ENCODE results near the gene CDK12.

DNA sequence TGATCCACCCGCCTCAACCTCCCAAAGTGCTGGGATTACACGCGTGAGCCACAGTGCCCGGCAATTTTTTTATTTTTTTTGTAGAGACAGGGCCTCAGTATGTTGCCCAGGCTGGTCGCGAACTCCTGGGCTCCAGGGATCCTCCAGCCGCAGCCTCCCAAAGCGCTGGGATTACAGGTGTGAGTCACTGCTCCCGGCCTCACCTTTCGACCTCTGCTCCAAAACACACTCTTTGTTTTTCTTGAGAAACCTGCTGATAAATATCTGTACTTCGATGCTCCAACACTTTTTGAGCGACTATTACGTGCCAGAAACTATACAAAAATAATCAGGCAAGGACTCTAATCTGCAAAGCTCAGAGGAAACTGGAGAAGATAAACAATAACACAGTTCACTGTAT is 11.2 kb upstream of the CDK12 start:
- TF ChIP-seq POLR2AphosphoS5 (IDR thresholded peaks at IDR 0.05; ENCODE audit: low read depth, low read length), result no peak
- TF ChIP-seq, protein P1, sequence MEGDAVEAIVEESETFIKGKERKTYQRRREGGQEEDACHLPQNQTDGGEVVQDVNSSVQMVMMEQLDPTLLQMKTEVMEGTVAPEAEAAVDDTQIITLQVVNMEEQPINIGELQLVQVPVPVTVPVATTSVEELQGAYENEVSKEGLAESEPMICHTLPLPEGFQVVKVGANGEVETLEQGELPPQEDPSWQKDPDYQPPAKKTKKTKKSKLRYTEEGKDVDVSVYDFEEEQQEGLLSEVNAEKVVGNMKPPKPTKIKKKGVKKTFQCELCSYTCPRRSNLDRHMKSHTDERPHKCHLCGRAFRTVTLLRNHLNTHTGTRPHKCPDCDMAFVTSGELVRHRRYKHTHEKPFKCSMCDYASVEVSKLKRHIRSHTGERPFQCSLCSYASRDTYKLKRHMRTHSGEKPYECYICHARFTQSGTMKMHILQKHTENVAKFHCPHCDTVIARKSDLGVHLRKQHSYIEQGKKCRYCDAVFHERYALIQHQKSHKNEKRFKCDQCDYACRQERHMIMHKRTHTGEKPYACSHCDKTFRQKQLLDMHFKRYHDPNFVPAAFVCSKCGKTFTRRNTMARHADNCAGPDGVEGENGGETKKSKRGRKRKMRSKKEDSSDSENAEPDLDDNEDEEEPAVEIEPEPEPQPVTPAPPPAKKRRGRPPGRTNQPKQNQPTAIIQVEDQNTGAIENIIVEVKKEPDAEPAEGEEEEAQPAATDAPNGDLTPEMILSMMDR (IDR thresholded peaks at IDR 0.05), result no peak
- TF ChIP-seq YY1 (IDR thresholded peaks at IDR 0.05; ENCODE audit: low read depth), result no peak
- TF ChIP-seq, protein P2, sequence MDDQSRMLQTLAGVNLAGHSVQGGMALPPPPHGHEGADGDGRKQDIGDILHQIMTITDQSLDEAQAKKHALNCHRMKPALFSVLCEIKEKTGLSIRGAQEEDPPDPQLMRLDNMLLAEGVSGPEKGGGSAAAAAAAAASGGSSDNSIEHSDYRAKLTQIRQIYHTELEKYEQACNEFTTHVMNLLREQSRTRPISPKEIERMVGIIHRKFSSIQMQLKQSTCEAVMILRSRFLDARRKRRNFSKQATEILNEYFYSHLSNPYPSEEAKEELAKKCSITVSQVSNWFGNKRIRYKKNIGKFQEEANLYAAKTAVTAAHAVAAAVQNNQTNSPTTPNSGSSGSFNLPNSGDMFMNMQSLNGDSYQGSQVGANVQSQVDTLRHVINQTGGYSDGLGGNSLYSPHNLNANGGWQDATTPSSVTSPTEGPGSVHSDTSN (IDR thresholded peaks at IDR 0.05), result no peak

Data from SK-N-SH (cell line).